ENCODE results near the gene KRTAP4-5.
"Not testable (repeated sequence)": the region's sequence is repeated elsewhere in the genome, so short reads cannot be mapped to it uniquely, and the experiment has no call there.

GRCh38 chr17:41117846-41118386 is 31.7 kb downstream of the KRTAP4-5 start, which contains the start of gene KRTAP4-11:
- TF ChIP-seq IRF1 (CRISPR knock-in tag; IDR thresholded peaks at IDR 0.05; ENCODE audit: low read depth); CTCF (CRISPR knock-in tag; IDR thresholded peaks at IDR 0.05); ZNF280D (CRISPR knock-in tag; IDR thresholded peaks at IDR 0.05); GABPA (IDR thresholded peaks at IDR 0.05; ENCODE audit: low read depth, low read length); GABPA (CRISPR knock-in tag; IDR thresholded peaks at IDR 0.05; ENCODE audit: low read depth); ZNF784 (CRISPR knock-in tag; IDR thresholded peaks at IDR 0.05; ENCODE audit: borderline replicate concordance); TFDP2 (CRISPR knock-in tag; IDR thresholded peaks at IDR 0.05); MYNN (CRISPR knock-in tag; IDR thresholded peaks at IDR 0.05; ENCODE audit: low read depth); ATAD3A (CRISPR knock-in tag; IDR thresholded peaks at IDR 0.05); MNT (IDR thresholded peaks at IDR 0.05); CREB1 (IDR thresholded peaks at IDR 0.05); CREB1 (CRISPR knock-in tag; IDR thresholded peaks at IDR 0.05); EHMT2 (IDR thresholded peaks at IDR 0.05; ENCODE audit: borderline replicate concordance, low read depth, low read length); RAD21 (CRISPR knock-in tag; IDR thresholded peaks at IDR 0.05); ZBTB10 (CRISPR knock-in tag; IDR thresholded peaks at IDR 0.05; ENCODE audit: borderline replicate concordance): not testable (repeated sequence)

All from HepG2 (cell line).